Dendritic cell treated with granulocyte-macrophage colony-stimulating factor and Interleukin-4, amounts not matched to agents 40 ng/mL and 50 ng/mL, for 4 days (primary cell): ENCODE data around the gene SRP68.

Experiments
- H3K27ac Mint-ChIP-seq: one replicate; pipeline ENCODE4 v1.8.0; 2022; ENCODE audit warnings: mild to moderate bottlenecking, mixed read lengths
- H3K27me3 Mint-ChIP-seq: one replicate; pipeline ENCODE4 v1.8.0; 2022; ENCODE audit warnings: mild to moderate bottlenecking, mixed read lengths
- H3K36me3 Mint-ChIP-seq: one replicate; pipeline ENCODE4 v1.8.0; 2022; ENCODE audit warnings: low read depth, mixed read lengths
- H3K4me1 Mint-ChIP-seq: one replicate; pipeline ENCODE4 v1.8.0; 2022; ENCODE audit warnings: low read depth, mixed read lengths
- H3K4me3 Mint-ChIP-seq: one replicate; pipeline ENCODE4 v1.8.0; 2022; ENCODE audit warnings: mild to moderate bottlenecking, moderate library complexity, mixed read lengths
- H3K9me3 Mint-ChIP-seq: one replicate; pipeline ENCODE4 v1.8.0; 2022; ENCODE audit warnings: mixed read lengths
- intact Hi-C: fragments of 100-400 bp; cut with micrococcal nuclease; formaldehyde crosslinking; loops from one replicate; pipeline ENCODE4 v1.15.0; 2022

SRP68 gene

DNA sequence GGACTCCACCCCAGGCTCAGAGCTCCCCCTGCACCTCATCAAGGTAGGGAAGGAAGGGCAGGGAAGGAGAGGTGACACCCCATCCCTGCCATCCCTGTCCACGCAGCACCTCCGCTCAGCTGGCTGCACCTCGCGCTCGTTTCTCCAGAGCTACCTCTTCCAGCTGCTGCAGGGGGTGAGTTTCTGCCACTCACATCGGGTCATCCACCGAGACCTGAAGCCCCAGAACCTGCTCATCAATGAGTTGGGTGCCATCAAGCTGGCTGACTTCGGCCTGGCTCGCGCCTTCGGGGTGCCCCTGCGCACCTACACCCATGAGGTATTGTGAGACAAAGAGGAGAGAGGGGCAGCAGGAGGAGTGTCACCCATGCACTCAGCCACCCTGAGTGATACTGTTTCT lies 70.2 kb downstream of the SRP68 start:
- H3K27ac Mint-ChIP-seq: no peak overlapping the region
- H3K36me3 Mint-ChIP-seq: peaks cover 51% of the 10 kb centered on the region
- intact Hi-C loops: no loop called here
- H3K4me1 Mint-ChIP-seq: peaks cover 19% of the 10 kb centered on the region
- no peaks in the 10 kb centered on the region for H3K9me3 Mint-ChIP-seq
- H3K4me3 Mint-ChIP-seq: no peak overlapping the region
- H3K27me3 Mint-ChIP-seq: no peaks in the 10 kb centered on the region

- intact Hi-C loops: no loop called here
- Mint-ChIP-seq H3K27me3 (no peaks in the 10 kb centered on the region), H3K9me3 (no peaks in the 10 kb centered on the region), H3K36me3 (peaks cover 51% of the 10 kb centered on the region), H3K4me3 (no peak within 1 kb of the TSS), H3K27ac (no peak within 1 kb of the TSS), H3K4me1 (peaks cover 30% of the 10 kb centered on the region)
Observed at GRCh38 chr17:76000755-76001521, 71.4 kb downstream of the SRP68 start, which contains the start of gene CDK3. Gene CDK3, plus strand, starts transcription at chr17:76000855. Its CDS starts 571 bp downstream, at chr17:76001426.

DNA sequence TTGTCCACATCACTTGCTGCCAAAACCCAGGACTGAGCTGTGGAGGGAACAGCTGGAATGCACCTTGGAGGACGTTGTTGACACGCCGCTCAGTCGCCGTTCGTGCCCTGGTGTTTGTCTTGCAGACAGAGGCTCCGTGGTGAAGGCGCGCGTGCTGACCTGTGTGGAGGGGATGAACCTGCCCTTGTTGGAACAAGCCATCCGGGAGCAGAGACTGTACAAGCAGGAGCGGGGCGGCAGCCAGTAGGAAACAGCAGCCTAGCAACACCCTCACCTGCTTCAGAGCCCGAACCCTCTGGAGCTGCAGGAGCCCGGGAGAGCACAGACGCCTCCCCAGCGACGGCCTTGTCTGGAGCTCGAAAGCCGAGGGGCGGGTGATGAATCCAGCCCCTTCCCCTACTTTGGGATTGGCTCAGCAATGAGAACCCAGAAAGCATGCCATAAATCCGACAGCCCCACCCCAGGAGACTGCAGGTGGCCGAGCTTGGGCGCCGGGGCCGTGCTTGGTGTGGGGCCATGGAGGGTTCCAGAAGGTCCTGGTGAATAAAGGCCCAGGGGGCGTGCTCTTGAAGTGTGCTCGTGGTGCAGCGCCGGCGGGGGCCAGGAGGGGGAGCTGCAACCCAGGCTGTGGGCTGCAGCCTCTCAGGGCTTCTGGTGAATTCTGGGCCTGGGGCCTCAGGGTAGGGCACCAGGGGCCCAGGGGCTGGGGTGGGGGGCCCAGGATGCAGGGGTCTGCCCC lies 72.1 kb downstream of the SRP68 start:
- no peak overlapping the region for H3K27ac Mint-ChIP-seq
- H3K36me3 Mint-ChIP-seq: peaks cover 49% of the 10 kb centered on the region
- no peaks in the 10 kb centered on the region for H3K9me3 Mint-ChIP-seq
- intact Hi-C loops: no loop called here
- peaks cover 29% of the 10 kb centered on the region for H3K4me1 Mint-ChIP-seq
- no peaks in the 10 kb centered on the region for H3K27me3 Mint-ChIP-seq
- no peak overlapping the region for H3K4me3 Mint-ChIP-seq

GRCh38 chr17:75998327-75998795 lies 74.0 kb downstream of the SRP68 start:
- Mint-ChIP-seq H3K4me3 (no peak overlapping the region), H3K36me3 (peaks cover 48% of the 10 kb centered on the region)
- intact Hi-C loops: no loop called here

DNA sequence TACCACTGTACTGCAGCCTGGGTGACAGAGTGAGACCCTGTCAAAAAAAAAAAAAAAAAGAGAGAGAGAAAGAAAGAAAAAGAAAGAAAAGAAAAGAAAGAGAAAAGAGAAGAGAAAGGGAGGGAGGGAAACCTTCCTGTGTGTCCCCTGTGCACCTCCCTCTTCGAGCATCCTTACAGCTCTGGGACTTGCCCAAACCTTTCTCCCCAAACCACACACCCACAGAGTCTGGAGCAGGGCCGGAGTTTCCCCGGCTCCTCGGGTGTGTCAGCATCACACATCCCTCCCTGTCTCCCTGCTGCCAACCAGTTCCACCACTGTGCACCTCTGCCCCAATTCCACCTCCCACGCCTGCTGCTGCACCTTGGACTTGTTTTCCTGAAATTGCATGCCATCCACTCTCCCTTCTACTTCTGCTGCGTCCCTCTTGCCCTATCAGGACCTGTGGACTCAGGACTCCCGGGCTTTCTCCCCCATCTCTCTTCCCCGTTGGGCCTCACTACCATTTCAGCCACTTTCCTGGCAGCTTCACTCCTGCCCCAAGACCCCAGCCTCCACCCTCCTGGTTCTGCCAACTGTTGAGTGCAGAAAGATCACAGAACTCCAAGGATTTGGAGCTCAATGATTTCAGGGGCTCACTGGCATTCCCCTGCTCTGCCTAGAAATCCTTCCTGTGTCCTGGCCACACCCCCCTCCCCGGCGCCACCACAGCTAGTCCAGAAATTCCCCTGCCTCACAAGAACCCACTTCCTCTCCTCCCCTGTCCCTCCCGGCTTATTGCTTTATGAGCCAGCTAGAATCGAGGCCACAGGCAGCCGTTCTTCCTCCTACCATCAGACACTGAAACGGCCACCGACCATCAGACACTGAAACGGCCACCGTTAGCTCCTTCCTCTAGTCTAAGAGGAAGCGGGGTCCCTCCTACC lies 75.4 kb downstream of the SRP68 start:
- Mint-ChIP-seq H3K36me3 (peaks cover 48% of the 10 kb centered on the region), H3K27me3 (no peaks in the 10 kb centered on the region), H3K27ac (peak overlapping the region; percentile 90), H3K9me3 (no peaks in the 10 kb centered on the region), H3K4me1 (peaks cover 31% of the 10 kb centered on the region), H3K4me3 (peak overlapping the region; percentile 73)
- intact Hi-C loops: no loop called here

More at GRCh38 chr17:75998327-75998795, 74.0 kb downstream of the SRP68 start:
- no peaks in the 10 kb centered on the region for H3K9me3 Mint-ChIP-seq
- H3K27me3 Mint-ChIP-seq: no peaks in the 10 kb centered on the region
- H3K4me1 Mint-ChIP-seq: peaks cover 28% of the 10 kb centered on the region
- H3K27ac Mint-ChIP-seq: peak overlapping the region; percentile 90

- Mint-ChIP-seq H3K36me3 (peaks cover 46% of the 10 kb centered on the region), H3K27ac (no peak overlapping the region), H3K4me1 (peaks cover 38% of the 10 kb centered on the region), H3K4me3 (no peak overlapping the region), H3K9me3 (no peaks in the 10 kb centered on the region), H3K27me3 (no peaks in the 10 kb centered on the region)
- intact Hi-C loops: no loop called here
Observed at GRCh38 chr17:75995385-75995925, 76.9 kb downstream of the SRP68 start.

GRCh38 chr17:75994802-75995370 lies 77.4 kb downstream of the SRP68 start:
- Mint-ChIP-seq H3K27me3 (no peaks in the 10 kb centered on the region), H3K27ac (no peak overlapping the region), H3K4me3 (no peak overlapping the region), H3K4me1 (peaks cover 38% of the 10 kb centered on the region), H3K9me3 (no peaks in the 10 kb centered on the region), H3K36me3 (peaks cover 46% of the 10 kb centered on the region)
- intact Hi-C loops: no loop called here

- Mint-ChIP-seq H3K4me3 (no peak overlapping the region), H3K36me3 (peaks cover 52% of the 10 kb centered on the region), H3K9me3 (no peaks in the 10 kb centered on the region), H3K27me3 (no peaks in the 10 kb centered on the region), H3K27ac (peak overlapping the region; percentile 30), H3K4me1 (peaks cover 18% of the 10 kb centered on the region)
- intact Hi-C loops: no loop called here
Observed at GRCh38 chr17:75991396-75991795, 80.9 kb downstream of the SRP68 start.
